ENCODE measurements around the gene HEATR5A.

HEATR5A gene

DNA sequence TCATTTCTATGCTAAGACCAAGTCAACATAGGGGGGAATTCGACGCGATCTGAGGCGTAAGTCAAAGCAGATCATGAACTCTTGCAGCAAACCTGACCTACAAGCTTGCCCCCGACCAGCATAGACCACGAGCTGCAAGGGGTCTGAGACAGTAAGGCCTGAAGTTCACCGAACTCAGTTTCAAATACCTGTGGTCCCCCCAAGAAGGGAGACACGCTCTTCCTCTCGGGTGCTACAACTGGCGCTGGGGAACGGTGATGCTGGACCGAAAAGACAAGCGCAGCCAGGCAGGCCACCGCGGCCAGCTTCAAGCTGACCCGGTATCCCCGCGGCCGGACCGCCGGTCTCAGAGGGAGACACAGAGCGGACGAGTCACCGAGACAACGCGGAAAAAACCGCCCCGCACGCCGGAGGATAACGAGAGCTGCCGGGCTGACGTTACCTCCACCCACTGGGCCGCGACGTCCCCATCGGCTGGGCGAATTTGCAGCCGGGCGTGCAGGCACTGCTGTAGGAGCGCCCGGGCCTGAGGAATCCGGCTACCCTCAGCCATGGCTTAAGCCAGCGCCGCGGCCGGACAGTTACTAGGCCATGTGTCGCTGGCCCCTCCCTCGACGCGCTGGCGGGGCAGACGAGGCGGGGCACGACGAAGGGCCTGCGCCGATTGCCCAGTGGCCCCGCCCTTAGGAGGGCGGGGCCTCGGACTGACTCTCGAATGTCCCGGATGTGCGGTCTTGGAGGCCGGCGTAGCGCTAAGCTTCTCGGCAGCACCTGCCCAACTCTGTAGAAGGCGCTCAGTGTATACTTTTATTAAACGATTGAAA is 36.7 kb upstream of the HEATR5A start, which contains the start of gene DTD2:
Gene DTD2, minus strand, starts transcription at position 666 of the 824 bp plus-strand sequence. Its CDS starts 113 bp downstream, at position 553.
- in situ Hi-C loops (cut with HindIII; ENCODE audit: low sequenced_read_pairs), result no loop called here
- TF ChIP-seq, protein P1, sequence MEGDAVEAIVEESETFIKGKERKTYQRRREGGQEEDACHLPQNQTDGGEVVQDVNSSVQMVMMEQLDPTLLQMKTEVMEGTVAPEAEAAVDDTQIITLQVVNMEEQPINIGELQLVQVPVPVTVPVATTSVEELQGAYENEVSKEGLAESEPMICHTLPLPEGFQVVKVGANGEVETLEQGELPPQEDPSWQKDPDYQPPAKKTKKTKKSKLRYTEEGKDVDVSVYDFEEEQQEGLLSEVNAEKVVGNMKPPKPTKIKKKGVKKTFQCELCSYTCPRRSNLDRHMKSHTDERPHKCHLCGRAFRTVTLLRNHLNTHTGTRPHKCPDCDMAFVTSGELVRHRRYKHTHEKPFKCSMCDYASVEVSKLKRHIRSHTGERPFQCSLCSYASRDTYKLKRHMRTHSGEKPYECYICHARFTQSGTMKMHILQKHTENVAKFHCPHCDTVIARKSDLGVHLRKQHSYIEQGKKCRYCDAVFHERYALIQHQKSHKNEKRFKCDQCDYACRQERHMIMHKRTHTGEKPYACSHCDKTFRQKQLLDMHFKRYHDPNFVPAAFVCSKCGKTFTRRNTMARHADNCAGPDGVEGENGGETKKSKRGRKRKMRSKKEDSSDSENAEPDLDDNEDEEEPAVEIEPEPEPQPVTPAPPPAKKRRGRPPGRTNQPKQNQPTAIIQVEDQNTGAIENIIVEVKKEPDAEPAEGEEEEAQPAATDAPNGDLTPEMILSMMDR (IDR thresholded peaks at IDR 0.05; ENCODE audit: low read depth, low read length), result no peak

DNA sequence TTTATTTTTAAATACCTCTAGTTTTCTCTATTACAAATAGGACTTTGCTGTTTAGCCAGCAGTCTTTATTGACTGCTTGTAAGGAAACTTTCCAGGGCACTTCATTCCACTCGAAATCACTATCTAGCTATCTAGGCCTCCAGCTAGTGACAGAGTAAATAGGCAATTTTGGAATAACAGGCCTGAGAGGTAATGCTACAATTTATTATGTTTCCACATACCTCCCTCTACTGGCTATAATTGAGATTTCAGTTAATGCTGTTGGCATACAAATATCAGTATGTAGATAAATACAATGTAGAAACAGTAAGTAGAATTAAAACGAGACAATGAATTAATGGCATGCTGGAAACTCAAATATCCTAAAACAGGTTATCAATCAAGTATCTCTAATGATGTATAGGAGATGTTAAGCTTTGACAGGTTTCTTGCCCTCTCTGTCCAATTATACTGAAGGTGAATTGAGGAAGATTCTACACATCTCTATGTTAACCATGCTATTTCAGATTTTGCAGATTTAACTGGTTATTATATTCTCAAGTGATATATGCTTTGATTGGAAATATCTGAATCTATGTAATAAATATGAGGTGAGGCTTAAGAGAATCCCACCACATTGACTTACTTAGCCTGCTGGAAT is 29.7 kb upstream of the HEATR5A start:
- TF ChIP-seq, protein P1 (IDR thresholded peaks at IDR 0.05; ENCODE audit: low read depth, low read length), result peak; percentile 57
- no peak overlapping the region for H3K4me3 ChIP-seq (ENCODE audit: low read depth, low read length)
- DNase-seq (ENCODE audit: low read depth, low spot score), result peak; percentile 59
- in situ Hi-C loops (cut with HindIII; ENCODE audit: low sequenced_read_pairs), result no loop called here

More for the DNA sequence above, 36.7 kb upstream of the HEATR5A start, which contains the start of gene DTD2:
- H3K4me3 ChIP-seq (ENCODE audit: low read depth, low read length), result peak within 1 kb of the TSS; percentile 82
- peak; percentile 96 for DNase-seq (ENCODE audit: low read depth, low spot score)

DNA sequence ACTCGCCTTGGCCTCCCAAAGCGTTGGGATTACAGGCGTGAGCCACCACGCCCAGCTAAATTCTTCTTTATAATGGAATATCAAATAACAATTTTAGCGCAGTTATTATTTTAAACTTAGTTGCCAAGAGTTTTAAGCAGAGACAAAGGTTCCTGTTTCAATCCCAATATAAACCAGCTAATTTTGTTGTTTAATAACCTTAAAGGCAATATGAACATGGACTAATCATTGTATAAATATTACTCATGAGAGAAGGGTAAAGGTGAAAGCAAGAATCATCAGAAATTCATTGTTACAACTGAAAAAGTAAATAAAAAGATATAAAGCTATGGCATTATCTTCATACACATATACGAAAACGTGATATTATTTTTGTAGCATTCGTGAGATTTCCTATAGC is 28.8 kb upstream of the HEATR5A start:
- TF ChIP-seq, protein P1 (IDR thresholded peaks at IDR 0.05; ENCODE audit: low read depth, low read length), result no peak
- DNase-seq (ENCODE audit: low read depth, low spot score), result no peak
- in situ Hi-C loops (cut with HindIII; ENCODE audit: low sequenced_read_pairs), result no loop called here
- H3K4me3 ChIP-seq (ENCODE audit: low read depth, low read length), result no peak overlapping the region

DNA sequence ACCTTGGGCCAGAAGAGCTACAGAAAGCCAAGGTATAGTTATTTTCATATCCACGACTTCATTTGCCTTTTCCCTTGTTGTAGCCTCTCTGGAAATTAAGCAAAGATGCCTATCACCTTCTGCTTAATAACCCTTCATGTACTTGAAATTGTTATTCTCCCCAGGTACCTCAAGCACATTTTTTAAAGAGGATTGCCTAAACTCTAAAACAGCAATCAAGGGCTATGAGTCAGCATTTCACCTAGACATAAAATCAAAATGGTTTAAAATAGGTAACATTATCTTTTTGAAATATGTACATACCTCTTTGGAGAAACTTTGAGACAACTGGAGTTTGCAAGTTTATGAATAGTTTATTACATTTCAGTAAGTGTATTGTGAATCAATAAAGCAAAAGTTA is 25.4 kb upstream of the HEATR5A start:
- DNase-seq (ENCODE audit: low read depth, low spot score), result no peak
- H3K4me3 ChIP-seq (ENCODE audit: low read depth, low read length), result no peak overlapping the region
- in situ Hi-C loops (cut with HindIII; ENCODE audit: low sequenced_read_pairs), result no loop called here
- TF ChIP-seq, protein P1 (IDR thresholded peaks at IDR 0.05; ENCODE audit: low read depth, low read length), result no peak

DNA sequence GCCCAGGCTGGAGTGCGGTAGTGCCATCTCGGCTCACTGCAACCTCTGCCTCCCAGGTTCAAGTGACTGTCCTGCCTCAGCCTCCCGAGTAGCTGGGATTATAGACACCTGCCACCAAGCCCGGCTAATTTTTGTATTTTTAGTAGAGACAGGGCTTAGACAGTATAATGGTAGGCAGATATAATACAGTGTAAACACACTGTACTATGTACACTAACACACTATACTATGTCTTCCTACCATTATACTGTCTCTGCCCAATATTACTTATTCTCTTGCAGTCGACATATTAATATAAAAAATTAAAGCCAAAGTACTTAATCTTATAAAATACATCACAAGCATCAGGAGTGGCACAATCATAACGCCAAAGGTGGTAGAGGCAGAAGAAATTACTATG is 21.9 kb upstream of the HEATR5A start:
- H3K4me3 ChIP-seq (ENCODE audit: low read depth, low read length), result no peak overlapping the region
- TF ChIP-seq, protein P1 (IDR thresholded peaks at IDR 0.05; ENCODE audit: low read depth, low read length), result no peak
- DNase-seq (ENCODE audit: low read depth, low spot score), result no peak
- in situ Hi-C loops (cut with HindIII; ENCODE audit: low sequenced_read_pairs), result no loop called here

DNA sequence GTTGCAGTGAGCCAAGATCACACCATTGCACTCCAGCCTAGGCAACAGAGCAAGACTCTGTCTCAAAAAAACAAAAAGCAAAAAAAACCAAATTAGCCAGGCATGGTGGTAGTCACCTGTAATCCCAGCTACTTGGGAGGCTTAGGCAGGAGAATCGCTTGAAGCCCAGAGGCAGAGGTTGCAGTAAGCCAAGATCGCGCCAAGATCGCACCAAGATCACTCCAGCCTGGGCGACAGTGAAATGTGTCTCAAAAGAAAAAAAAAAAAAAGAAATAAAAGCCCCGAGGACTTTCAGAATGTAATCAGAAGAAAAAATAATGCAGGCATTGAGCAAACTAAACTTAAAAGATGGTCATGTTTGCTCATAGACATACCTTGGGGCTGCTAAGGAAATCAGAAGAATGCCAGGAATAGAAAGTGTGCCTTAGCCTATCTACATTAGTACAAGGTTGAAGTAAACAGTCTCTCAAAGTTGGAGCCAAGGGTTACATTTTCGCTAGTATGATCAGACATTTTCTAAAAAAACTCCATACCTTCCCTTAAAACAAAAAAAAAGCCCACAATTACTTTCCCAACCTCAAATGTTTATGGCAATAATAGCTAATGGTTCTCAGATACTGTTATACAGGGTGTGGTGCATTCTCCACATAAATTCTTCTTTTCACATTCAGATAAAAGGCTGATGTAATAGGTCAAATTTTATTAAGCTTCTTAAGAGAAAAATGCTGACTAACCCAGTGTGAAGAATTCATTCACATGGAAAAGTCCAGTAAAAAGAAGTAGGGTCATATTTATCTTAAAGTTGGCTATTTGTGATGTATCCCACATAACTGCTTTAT is 21.1 kb upstream of the HEATR5A start:
- DNase-seq (ENCODE audit: low read depth, low spot score), result peak; percentile 78
- no peak overlapping the region for H3K4me3 ChIP-seq (ENCODE audit: low read depth, low read length)
- TF ChIP-seq, protein P1 (IDR thresholded peaks at IDR 0.05; ENCODE audit: low read depth, low read length), result no peak
- in situ Hi-C loops (cut with HindIII; ENCODE audit: low sequenced_read_pairs), result no loop called here
